HL-60 (cell line): Measurements from ENCODE around the gene DTWD2.
"Not testable (repeated sequence)": the region's sequence is repeated elsewhere in the genome, so short reads cannot be mapped to it uniquely, and the experiment has no call there.

Experiments used
- DNase-seq, 2 experiments: peaks; one replicate each; pipeline ENCODE4 v3.0.0-alpha.2; 2010 to 2020; ENCODE audit warnings: low read depth in 1 of 2, low spot score in 1 of 2
- H3K27ac ChIP-seq: fragments of 250-450 bp; sonication (Bioruptor Pico); replicated peaks from 2 replicates; pipeline ENCODE4 v1.5.1; 2020; ENCODE audit warnings: mild to moderate bottlenecking, moderate library complexity
- H3K27me3 ChIP-seq: fragments of 250-450 bp; sonication (Bioruptor Pico); 2 replicates; pipeline ENCODE4 v1.5.1; 2021; ENCODE audit warnings: mild to moderate bottlenecking, moderate library complexity; ENCODE audit not compliant: insufficient read depth, poor library complexity, severe bottlenecking
- H3K4me3 ChIP-seq: replicated peaks from 2 replicates; pipeline ENCODE4 v1.5.1; 2011; ENCODE audit warnings: mild to moderate bottlenecking, control low read depth, low read length; ENCODE audit not compliant: insufficient read depth
- GABPA ChIP-seq: IDR thresholded peaks from 2 replicates; pipeline ENCODE4 v1.6.1; 2012; ENCODE audit warnings: low read depth
- POLR2AphosphoS5 ChIP-seq: IDR thresholded peaks from 2 replicates; pipeline ENCODE4 v1.6.1; 2012; ENCODE audit warnings: low read depth
- REST ChIP-seq: IDR thresholded peaks from 2 replicates; pipeline ENCODE4 v1.6.1; 2012; ENCODE audit warnings: low read depth; ENCODE audit not compliant: insufficient replicate concordance
- SPI1 ChIP-seq: IDR thresholded peaks from 2 replicates; pipeline ENCODE4 v1.6.1; 2012; ENCODE audit warnings: low read depth, mild to moderate bottlenecking, borderline replicate concordance
- TF ChIP-seq, protein P1 (sequence below): IDR thresholded peaks from one replicate; pipeline ENCODE4 v1.5.1; 2011; ENCODE audit warnings: low read length, control low read depth, inconsistent platforms; ENCODE audit not compliant: insufficient read depth

DTWD2 gene

DNA sequence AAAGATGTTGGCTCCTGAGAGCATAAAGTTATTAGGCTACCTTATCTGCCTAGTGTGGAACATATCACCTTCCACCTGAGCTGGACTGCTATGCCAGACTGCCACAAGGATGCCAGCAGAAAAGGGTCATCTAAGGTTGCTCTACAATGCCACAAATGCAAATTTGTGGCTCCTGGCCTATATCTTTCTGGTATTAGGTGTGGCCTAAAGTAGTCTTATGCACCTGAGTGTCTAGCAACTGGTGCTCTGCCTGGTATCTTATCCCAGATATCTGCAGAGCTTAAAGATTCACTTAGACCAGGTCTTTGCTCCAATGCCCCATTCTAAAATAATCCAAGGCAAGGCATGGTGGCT lies 34.7 kb downstream of the DTWD2 start:
- Histone ChIP-seq H3K27ac (no peak overlapping the region), H3K4me3 (no peak overlapping the region), H3K27me3 (no peaks in the 10 kb centered on the region)
- DNase-seq = no peak
- TF ChIP-seq GABPA (no peak), POLR2AphosphoS5 (no peak), REST (no peak)
- TF ChIP-seq, protein P1, sequence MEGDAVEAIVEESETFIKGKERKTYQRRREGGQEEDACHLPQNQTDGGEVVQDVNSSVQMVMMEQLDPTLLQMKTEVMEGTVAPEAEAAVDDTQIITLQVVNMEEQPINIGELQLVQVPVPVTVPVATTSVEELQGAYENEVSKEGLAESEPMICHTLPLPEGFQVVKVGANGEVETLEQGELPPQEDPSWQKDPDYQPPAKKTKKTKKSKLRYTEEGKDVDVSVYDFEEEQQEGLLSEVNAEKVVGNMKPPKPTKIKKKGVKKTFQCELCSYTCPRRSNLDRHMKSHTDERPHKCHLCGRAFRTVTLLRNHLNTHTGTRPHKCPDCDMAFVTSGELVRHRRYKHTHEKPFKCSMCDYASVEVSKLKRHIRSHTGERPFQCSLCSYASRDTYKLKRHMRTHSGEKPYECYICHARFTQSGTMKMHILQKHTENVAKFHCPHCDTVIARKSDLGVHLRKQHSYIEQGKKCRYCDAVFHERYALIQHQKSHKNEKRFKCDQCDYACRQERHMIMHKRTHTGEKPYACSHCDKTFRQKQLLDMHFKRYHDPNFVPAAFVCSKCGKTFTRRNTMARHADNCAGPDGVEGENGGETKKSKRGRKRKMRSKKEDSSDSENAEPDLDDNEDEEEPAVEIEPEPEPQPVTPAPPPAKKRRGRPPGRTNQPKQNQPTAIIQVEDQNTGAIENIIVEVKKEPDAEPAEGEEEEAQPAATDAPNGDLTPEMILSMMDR = no peak

- no peak for DNase-seq
- Histone ChIP-seq H3K27me3 (no peaks in the 10 kb centered on the region), H3K27ac (no peak overlapping the region), H3K4me3 (no peak overlapping the region)
- TF ChIP-seq GABPA = no peak
- TF ChIP-seq POLR2AphosphoS5 = no peak
- TF ChIP-seq SPI1 = no peak
Observed at GRCh38 chr5:118952992-118953651, 35.2 kb downstream of the DTWD2 start.

- DNase-seq, H3K27ac ChIP-seq: not testable (repeated sequence)
Observed at GRCh38 chr5:118952306-118952705, 36.0 kb downstream of the DTWD2 start.

DNA sequence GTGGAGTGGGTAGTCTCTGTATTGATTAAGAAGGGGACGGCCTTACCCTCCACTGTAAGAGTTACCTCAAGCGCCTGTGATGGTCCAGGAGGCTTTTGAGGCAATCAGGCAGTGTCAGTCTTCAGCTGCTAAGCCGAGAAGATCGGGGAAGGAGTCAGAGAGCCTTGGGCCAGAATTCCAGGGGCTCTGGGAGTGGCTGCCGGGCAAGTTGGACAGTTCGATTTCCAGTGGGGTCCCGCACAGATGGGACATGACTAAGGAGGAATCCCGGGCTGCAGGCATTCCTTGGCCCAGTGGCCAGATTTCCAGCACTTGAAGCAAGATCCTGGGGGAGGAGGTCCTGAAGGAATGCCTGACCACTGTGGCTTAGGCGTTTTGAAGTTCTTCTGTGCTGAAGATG lies 38.0 kb downstream of the DTWD2 start:
- H3K27ac ChIP-seq, H3K27me3 ChIP-seq, H3K4me3 ChIP-seq, DNase-seq: not testable (repeated sequence)

More at GRCh38 chr5:118952306-118952705, 36.0 kb downstream of the DTWD2 start:
- H3K4me3 ChIP-seq, H3K27me3 ChIP-seq: not testable (repeated sequence)

GRCh38 chr5:118946138-118946800 lies 42.1 kb downstream of the DTWD2 start:
- no peak for DNase-seq
- H3K27me3 ChIP-seq = no peaks in the 10 kb centered on the region
- H3K27ac ChIP-seq = no peak overlapping the region
- no peak overlapping the region for H3K4me3 ChIP-seq
- TF ChIP-seq, protein P1 = no peak
- TF ChIP-seq POLR2AphosphoS5 (no peak), REST (no peak), GABPA (no peak), SPI1 (no peak)
